NCI-H146 treated with DMSO at 0.1 percent for 48 hours (cell line): ENCODE results near the gene SPDEF.

Experiments used
- DNase-seq: peaks from one replicate; lab custom pipeline; 2025; ENCODE audit not compliant: unreplicated experiment; lab: John Stamatoyannopoulos, UW

SPDEF gene

GRCh38 chr6:34528996-34529664 lies 27.0 kb downstream of the SPDEF start:
- DNase-seq: no peak

GRCh38 chr6:34527751-34528670 lies 28.1 kb downstream of the SPDEF start:
- no peak for DNase-seq

- DNase-seq: peak; percentile 81
These were observed 29.0 kb downstream of the SPDEF start for GRCh38 chr6:34526992-34527728.

- no peak for DNase-seq
These were observed 29.7 kb downstream of the SPDEF start for GRCh38 chr6:34526241-34526972.

GRCh38 chr6:34525431-34526175 lies 30.5 kb downstream of the SPDEF start:
- DNase-seq: no peak

- no peak for DNase-seq
These were observed 31.2 kb downstream of the SPDEF start for GRCh38 chr6:34524971-34525370.

- DNase-seq: no peak
These were observed 31.6 kb downstream of the SPDEF start for GRCh38 chr6:34524499-34524898.

- no peak for DNase-seq
These were observed 32.5 kb downstream of the SPDEF start for GRCh38 chr6:34523441-34524206.

- no peak for DNase-seq
These were observed 33.4 kb downstream of the SPDEF start for GRCh38 chr6:34522761-34523160.

GRCh38 chr6:34521463-34522285 lies 34.5 kb downstream of the SPDEF start:
- DNase-seq: no peak

- DNase-seq: no peak
These were observed 35.3 kb downstream of the SPDEF start for GRCh38 chr6:34520645-34521462.

GRCh38 chr6:34519971-34520644 lies 36.0 kb downstream of the SPDEF start:
- no peak for DNase-seq

- DNase-seq: no peak
These were observed 37.3 kb downstream of the SPDEF start for GRCh38 chr6:34518669-34519365.

- no peak for DNase-seq
These were observed 38.2 kb downstream of the SPDEF start for GRCh38 chr6:34517966-34518365.

- no peak for DNase-seq
These were observed 38.7 kb downstream of the SPDEF start for GRCh38 chr6:34517461-34517881.
